Stimulated activated CD8-positive, alpha-beta memory T cell treated with anti-CD3 and anti-CD28 coated beads, Interleukin-12 subunit alpha, Interleukin-12 subunit beta, amount 100 ng/mL, for 4 hours (primary cell): Measurements from ENCODE around the gene TMEM178B.

Source experiments
- DNase-seq: peaks from one replicate; pipeline ENCODE4 v3.0.0-alpha.2; 2020; ENCODE audit warnings: low read depth

The TMEM178B gene

DNA sequence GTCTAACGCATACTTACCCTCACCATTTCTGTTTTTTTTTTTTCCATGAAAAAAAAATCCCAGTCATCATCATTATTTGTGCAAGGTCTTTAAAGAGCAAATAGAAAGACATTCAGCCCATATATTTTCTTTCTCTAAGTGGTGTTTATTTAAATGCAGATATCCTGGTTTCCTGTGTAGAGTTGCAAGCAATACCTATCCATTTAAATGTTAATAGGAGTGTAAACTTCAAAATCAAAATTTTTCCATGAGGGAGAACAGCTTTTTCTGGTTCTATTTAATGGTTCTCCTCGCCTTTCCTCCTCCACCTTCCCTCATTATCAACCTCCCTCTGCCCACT lies 357.2 kb downstream of the TMEM178B start:
- DNase-seq: no peak

DNA sequence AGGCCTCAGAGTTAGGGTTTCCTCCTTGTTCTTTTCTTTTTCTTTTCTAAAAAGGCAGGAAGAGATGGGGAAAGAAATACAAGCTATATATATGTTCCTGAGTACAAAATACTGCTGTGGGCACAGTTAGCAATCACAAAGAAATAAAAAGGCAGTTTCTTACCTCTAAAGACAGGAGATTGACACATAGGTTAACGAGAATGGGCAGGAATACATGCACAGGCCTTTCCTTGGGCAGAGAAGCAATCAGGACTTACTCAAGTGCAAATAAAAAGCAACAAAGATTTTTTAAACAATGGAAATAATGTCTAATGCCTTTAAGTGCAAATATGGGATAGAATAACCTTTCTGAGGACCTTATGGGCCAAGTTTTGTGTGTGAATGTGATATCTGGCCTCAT lies 357.8 kb downstream of the TMEM178B start:
- no peak for DNase-seq

DNA sequence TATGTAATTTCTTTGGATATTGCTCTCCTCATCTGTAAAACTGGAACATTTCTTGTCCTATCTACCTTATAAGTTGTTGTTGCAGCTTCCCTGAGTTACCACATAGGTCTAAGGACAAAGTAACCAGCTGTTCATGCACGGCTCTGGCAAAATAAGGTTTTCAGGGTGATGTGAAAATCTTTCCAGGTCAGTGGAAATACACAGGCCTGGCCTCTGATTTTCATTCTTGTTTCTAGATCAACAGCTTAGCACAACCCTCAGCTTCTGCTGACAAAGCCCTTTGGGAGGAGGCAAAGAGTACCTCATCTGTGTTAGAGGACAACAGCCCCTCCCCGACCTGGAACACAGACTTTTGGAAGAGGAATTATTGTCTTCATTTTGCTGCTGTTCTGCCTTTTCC lies 359.8 kb downstream of the TMEM178B start:
- no peak for DNase-seq

DNA sequence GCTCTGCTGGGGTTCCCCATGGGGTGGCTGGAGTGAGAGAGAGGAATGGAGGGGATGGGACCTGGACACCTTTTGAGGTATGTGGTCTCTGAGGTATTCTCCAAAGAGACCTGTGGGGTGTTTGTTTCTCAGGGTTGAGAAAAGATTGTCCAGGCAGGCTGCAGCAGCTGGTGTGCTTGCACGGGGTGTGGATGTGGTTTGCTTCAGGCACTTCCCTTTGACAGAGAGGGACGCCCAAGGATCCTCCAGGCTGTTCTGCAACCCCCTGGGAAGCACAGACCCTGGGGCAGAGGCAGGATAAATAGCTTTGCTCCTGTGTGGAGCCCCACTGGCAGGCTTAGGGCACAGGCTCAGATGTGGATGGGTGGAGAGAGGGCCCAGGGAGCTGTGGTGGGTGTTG lies 362.3 kb downstream of the TMEM178B start:
- no peak for DNase-seq

DNA sequence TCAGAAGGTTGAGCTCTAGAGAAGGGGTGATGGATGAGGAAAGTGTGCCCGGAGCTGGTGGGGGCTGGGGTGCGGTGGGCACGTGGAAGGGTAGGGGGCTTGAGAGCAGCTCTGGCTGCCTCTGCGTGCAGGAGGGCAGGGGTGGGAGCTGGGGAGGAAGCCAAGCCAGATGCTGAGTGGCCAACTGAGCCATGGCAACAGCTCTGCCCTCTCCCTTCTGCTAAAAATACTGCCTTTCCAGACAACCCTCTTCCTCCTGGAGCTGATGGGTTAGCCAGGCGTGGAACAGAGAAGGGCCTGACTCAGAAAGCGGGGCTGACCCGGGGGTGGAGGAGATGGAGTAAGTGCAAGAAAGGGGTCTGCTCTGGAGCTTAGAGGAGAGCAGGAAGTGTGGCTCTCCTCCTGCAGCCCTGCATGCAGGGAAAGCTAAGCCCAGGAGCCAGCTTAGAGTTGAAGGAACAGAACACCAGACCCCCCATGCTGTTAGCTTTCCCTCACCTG lies 362.8 kb downstream of the TMEM178B start:
- no peak for DNase-seq

DNA sequence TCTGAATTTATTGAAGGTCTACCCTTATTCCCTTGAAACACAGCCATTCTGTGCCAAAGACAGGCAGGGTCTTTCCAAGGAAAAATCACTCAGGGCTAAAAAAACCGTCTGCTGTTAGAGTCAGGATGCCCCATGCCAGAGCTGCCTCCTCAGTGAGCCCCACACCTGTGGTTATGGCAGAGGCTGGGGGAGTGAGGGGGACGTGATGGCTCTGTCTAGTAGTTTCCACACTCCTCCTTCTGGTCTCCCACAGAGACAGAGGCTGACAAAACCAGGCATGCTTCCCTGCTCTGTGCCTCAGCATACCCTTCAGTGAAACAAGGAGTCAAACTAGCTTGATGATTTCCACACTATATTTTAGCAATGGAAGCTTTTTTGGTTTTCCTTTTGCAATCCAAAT lies 365.3 kb downstream of the TMEM178B start:
- DNase-seq: no peak

DNA sequence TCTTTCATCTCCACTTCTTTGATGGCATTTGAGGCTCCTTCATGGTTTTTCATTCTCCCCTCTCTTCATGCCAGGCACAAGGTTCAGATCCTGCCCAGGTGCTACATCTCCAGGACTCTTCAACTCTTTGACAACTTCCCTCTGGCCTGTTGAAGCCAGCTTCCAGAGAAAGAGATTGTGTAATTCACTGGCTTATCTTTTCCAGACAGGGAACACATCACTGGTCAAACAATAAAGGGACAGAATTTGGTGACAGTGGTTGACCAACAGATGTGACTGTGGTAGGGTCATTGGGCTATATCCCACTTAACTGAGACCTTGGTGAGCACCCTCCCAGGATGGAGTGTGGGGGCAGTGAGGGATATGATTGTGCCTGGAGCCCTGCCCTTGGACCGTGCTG lies 365.9 kb downstream of the TMEM178B start:
- no peak for DNase-seq

DNA sequence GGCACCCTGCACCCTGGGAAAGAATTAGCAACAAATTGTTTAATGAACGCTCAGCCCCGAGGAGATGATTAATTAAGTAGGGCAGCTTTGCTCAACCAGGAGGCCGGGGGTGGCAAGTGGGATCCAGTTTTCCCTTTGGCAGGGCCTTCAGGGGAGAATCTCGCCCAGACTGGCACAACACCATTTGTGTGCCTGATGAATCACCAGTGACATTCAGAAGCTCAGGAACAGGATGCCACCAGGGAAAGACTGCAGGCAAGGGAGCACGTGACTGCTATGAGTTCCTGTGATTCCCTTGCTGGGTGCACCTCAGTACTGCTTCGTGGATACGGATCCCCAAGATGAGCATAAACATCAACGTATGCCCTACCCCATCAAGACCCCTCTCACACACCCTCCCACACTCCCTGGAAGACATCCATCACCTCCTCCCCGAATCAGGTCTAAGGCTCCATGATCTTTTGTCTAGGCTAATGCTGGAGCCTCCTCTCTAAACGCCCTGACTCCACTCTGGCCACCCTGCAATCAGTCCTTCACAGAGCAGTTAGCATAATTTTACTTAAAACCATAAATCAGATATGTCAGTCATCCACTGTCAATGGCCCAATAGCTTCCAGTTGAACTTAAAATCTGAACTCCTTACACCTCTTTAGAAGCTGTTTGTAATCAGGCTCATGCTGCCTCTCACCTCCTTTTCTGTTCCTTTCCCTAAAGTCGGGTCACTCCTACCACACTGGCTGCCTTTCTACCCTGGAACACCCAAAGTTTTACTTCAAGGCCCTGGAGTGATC lies 368.2 kb downstream of the TMEM178B start:
- no peak for DNase-seq

DNA sequence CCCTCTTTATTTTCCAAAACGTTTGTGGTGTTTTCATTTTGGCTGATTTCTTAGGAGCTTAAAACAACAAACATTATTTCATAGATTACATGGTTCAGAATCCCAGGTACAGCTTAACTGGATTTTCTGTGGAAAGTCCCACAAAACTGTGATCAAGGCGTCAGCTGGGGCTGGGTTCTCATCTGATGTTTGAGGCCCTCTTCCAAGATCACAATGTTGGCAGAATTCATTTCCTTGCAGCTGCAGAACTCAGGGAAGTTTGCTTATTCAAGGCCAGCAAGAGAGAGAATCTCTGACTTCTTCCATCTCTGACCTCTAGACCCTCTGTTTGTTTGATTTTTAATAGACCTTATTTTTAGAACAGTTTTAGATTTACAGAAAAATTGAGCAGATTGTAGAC lies 368.9 kb downstream of the TMEM178B start:
- DNase-seq: no peak

DNA sequence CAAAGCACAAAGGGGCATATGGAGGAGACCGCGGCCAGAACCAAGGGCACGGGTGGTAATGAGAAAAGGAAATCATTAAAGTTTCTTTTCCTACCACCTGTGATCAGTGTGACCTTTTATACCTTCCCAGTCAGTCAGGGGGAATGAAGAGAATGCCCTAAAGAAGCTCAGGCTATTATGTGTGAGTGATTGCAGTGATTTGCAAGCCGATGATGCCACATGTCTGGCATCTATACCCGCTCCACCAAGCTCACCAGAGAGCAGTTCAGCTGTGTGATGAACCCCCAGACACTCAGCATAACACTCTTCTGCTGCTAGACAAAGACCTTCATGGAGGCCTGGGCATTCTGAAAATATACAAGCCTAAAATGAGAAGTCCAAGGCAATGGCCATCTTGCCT lies 371.1 kb downstream of the TMEM178B start:
- no peak for DNase-seq

DNA sequence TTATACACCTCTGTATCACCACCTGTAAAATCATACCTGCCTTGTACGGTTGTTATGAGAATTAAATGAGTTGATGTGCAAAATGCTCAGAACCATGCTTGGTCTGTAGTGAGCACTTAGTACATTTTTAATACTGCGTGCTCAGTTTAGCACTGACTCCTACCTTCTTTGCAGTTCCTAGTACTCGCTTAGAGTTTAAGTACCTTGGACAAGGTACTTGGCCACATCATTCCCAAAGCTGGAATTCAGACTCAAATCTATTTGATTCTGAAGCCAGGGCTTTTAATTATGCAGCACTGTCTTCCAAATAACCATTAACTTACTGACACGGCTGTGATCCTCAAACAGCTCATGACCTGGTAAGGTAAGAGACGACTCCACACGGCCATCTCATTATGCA lies 377.4 kb downstream of the TMEM178B start:
- no peak for DNase-seq

DNA sequence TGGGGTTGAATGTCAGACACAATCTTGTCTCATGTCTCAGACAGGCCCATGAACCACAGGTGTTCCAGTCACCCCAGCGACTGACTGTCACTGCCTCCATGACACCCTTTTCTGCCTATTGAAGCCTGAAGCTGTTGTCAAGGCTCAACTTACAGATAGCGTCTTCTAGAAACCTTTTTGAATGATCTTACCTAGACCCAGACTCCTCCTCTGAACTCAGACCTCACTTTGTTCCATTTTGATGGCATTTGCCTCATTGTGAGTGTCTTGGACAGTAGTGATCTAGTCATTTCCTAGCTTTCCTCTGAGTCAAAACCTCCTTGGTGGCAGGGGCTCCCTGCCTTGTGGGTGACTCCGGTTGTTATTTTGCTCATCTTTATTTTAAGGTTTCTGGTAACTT lies 379.0 kb downstream of the TMEM178B start:
- no peak for DNase-seq

DNA sequence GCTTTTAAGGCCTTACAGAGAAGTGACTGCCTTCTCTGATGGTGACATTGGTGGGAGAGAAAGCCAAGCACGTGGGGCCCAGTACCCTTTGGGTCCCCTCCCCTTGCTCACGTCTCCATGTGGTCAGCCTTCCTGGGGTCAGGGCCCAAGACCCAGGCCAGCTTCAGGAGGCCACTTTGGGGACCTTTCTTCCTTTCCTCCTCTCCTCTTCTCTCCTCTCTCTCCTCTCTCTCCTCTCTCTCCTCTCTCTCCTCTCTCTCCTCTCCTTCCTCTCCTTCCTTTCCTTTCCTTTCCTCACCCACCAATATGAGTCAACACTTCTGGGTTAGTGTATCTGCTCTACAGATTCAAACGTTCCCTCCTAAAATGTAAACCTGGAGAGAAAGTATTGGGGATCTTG lies 380.5 kb downstream of the TMEM178B start:
- no peak for DNase-seq

DNA sequence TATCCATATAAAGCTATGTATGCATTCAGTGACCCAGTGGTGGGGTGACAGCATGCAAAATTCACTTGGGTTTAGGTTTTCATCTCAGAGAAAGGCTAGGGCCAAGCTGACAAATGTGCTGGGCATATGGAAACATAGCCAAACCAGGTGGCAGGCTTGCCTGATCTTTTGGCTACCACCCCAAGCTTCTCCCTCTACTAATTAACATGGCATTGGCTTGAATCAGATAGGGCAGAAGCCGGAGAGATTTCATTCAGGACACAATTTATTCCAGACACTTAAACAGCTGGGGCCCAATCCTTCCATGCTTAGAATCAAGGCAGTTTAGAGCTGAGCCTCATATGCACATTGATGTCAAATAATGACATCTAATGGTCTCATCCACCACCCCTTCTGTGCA lies 381.9 kb downstream of the TMEM178B start:
- no peak for DNase-seq

DNA sequence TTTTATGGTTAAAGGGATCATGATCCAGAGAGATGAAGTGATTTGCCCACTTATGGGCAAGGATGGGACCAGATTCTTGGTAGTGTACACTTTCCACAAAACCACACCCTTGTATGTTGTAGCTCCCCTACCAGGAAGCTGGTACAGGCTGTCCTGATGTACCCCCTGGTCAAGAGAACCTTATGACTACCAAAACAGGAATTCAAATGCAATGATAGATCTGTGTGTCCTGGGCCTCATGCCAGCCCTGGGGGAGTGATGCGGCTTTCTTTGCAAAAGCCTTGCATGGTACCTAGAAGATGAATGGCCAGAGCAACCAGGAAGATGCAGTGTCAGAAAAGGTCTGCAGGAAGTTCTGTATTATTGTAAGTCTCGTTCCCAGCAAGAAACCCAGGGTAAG lies 382.4 kb downstream of the TMEM178B start:
- DNase-seq: no peak

DNA sequence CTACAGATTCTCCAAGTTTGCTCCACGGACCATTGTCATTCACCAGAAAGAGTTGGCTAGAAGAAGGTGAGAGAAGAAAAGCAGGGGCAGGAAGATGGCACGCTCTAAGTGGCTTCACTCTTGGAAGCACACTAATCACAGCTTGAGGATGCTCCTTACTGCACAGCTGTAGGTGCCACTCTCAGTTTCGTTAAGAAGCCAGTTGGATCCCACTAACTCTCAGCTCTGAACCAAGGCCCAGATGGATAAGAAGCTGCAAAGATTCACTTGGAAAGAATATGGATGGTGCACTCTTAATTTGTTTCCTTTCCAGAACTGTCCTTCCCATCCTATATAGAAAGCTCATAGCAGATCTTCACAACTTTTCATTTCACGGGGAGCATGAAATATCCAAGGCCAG lies 382.8 kb downstream of the TMEM178B start:
- DNase-seq: no peak

DNA sequence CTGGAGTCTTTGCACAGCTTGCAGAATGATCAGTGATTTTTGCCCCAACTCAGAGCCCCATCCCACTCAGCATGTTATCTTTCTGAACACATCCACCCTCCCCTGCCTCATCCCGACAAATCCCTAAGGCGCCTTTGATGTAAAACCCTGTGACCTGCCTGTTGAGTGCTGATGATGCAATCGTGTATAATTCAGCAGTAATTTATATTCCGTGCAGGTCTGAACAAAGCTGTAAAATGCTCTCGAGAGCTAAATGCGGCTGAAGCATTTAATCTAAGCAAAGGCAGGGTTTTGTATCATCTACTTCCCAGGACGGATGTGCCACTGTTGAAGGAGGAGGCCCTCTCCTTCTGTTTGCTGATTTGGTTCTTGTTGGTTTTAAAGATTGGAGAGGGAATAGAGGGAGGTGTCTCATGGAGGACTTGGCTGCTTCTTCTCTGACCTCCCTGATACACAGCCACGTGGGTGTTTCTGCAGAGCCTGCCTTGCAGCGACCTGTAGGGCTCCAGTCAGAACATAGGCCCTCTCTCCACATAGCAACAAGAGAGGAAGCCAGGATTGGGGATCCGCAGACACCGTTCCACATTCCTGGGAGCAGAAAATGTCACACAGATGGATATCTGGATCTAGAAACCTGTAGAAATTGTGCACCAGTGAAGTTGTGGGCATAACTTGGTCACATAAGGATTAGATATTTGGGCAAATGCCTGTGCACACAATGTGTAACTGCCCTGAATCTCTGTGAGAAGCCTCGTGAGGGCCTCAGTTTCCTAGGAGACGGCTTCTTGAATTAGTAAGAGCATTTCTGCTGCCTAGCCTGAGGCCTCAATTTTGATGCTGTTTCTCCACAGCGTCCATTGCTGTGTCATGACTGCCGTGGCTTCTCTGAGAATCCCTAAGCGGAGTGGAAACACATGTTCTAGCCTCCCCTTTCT lies 387.2 kb downstream of the TMEM178B start:
- no peak for DNase-seq

DNA sequence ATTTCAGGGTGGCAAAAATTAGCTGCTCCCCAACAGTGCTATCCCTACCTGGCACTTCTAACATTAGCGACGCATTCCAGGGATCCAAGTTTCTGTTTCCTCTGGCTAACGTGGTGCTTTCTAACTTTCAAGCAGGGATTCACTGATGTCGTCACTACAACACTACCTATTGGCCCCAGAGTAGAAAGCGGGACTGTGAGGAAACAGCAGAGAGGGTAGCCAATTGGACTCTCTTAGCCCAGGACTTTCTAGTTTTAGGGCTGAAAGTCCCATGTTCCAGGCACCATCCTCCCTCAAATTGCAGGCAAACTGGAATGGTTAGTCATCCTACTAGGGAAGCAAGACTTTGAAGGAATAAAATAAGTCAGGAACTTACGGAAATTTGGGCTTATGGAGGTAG lies 388.1 kb downstream of the TMEM178B start:
- no peak for DNase-seq

DNA sequence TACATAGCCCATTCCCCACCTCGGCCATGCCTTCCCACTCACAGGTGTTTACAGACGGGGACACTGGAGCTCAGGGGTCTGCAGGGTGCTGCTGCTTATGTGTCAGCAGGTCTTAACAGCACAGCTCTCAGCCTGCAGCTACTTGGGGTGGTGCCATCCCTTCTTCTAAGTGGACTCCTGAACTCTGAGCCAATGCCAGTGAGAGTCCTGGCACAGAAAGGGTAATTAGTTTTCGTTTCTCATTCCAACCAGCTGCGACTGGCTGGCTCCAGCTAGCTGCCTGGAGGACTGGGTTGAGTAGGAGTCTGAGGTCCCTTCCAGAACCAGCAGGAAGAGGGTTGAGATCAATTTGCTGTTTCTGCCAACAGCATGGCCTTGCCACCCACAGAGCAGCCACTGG lies 389.1 kb downstream of the TMEM178B start:
- DNase-seq: no peak

DNA sequence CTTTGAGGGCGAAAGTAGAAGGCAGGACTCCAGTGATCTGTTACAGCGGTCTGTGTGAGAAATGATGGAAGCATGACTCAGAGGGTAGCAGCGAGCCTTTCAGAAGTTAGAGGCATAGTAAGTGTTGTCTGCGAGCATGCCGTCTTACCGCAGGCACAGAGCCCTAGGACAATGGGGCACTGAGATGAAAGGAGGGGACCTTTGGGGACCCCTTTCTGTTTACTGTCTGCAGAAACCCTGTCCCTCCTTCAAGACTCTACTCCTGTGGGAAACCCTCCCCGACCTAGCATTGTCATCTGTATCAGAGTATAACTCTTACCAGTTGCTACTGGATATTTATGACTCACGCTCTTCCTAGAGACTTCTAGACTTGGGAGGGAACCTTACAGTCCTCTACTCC lies 390.1 kb downstream of the TMEM178B start:
- no peak for DNase-seq

DNA sequence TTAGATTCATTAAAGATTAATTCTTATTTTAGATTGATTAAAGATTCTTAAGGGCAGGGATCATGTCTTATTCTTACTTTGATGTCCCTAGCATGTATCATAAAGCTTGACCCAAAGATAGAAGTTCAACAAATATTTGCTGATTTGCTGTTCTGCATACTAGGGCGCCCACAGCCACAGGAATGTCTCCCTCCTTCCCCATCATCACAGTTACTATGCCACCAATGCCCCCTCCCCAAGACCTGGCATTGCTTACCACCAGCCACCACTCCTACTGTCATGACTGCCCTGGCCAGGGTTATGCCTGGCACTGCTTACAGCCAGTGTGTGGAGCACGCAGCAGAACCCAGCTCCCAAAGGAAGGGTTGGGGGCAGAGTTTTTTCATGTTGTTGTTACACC lies 390.7 kb downstream of the TMEM178B start:
- no peak for DNase-seq

DNA sequence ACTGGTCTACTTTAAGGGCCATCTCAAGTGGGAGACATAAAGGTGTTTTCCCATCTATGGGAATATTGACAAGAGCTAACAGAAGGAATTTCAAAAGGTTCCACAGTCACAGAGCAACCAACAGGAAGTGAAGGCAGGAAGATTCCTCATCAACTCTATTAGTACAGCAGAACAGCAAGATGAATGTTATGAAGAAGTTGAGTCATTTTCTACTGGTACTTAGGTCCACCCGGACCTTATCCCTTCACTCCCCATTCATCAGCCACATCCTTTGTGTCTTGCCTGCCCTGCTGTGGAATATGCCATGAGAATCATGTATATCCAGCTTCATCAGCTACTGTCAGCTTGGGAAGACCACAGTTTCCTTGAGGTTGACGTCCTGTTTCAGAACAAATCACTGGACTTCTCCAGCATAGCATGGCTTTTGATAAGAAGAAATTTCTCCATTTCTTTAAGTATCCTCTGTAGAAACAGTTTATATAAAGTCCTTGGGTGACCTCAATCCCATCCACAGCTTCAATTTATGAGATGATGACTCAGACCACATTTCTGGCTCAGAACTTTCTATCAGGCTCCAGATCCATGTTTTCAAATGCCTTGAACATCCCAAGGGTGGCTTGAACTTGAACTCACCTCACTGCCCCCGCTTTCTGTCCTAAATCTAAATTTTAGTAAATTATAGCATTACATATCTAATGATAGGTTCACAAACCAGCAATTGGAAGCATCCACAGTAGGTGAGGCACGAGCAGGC lies 392.5 kb downstream of the TMEM178B start:
- no peak for DNase-seq

DNA sequence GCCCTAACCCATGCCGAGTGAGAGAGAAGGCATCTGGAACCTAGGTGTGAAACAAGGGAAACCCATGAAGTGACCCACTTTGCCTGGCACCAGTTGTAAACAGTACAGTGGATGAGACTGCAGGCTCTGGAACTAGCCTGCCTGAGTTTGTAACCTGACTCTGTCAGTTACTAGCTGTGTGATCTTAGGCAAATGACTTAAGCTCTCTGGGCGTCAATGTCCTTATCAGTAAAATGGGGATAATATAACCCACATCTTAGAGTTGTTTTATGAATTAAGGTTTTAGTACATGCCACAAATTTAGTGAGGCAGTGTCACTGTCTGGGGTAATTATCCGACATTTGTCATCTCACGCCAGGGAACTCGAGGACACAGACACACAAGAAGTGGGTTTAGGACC lies 394.5 kb downstream of the TMEM178B start:
- DNase-seq: no peak
